Stimulated activated CD4-positive, alpha-beta T cell treated with anti-CD3 and anti-CD28 coated beads, Interleukin-1b, Interleukin-23, amount 100 ng/mL, for 1 hour (primary cell): Measurements from ENCODE around the gene CDKN2B-AS1.
A peak's percentile ranks its signal among the peaks of the same experiment; 100 is the strongest.
"Not testable (repeated sequence)": the region's sequence is repeated elsewhere in the genome, so short reads cannot be mapped to it uniquely, and the experiment has no call there.

Experiments
- DNase-seq, 2 donors: peaks; one replicate each; pipeline ENCODE4 v3.0.0-alpha.2; 2020; ENCODE audit warnings: low read depth in 2 of 2

CDKN2B-AS1 gene

DNA sequence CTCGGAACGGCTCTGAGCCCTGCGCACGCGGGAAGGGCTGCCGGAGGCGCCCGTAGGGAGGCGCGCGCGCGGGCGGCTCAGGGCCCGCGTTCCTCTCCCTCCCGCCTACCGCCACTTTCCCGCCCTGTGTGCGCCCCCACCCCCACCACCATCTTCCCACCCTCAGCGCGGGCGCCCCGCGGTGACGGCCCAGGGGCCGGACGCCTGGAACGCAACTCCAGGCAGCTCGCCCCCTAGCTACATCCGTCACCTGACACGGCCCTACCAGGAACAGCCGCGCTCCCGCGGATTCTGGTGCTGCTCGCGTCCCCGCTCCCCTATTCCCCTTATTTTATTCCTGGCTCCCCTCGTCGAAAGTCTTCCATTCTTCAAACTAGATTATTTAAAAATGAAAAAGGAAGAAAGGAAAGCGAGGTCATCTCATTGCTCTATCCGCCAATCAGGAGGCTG is at the start of gene CDKN2B-AS1:
Gene CDKN2B-AS1 (plus strand): TSS at position 236 of the 450 bp plus-strand sequence.
- no peak for DNase-seq

- no peak for DNase-seq
Measured at GRCh38 chr9:21945606-21946005, 49.0 kb upstream of the CDKN2B-AS1 start.

GRCh38 chr9:21958833-21959232 is 35.8 kb upstream of the CDKN2B-AS1 start:
- no peak for DNase-seq

GRCh38 chr9:21959268-21959667 is 35.3 kb upstream of the CDKN2B-AS1 start:
- not testable (repeated sequence) for DNase-seq

GRCh38 chr9:21961569-21961968 is 33.0 kb upstream of the CDKN2B-AS1 start:
- no peak for DNase-seq

DNA sequence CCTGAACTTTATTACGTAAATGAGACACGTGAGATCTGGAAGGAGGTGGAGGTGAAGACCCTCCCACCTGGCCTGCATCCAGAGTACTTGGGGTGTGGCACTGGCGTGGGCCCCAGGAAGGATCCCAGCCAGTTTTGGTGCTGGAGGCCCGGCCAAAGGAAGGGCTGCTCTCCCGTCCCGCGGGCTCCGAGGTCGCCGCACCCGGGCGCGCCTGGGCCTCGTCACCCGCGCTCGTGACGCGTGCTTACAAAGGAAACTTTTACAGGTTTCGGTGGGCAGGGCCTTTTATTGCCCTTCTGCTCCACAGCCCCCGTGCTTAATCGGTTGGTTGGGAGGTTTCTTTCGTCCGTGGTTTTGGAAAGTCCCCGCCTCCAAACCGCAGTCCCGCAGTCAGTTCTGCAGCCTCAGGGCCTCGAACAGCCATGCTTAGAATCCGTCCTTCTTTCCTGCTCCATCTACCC is 29.6 kb upstream of the CDKN2B-AS1 start:
- peak in 1 of 2 donors; percentile 6 for DNase-seq

DNA sequence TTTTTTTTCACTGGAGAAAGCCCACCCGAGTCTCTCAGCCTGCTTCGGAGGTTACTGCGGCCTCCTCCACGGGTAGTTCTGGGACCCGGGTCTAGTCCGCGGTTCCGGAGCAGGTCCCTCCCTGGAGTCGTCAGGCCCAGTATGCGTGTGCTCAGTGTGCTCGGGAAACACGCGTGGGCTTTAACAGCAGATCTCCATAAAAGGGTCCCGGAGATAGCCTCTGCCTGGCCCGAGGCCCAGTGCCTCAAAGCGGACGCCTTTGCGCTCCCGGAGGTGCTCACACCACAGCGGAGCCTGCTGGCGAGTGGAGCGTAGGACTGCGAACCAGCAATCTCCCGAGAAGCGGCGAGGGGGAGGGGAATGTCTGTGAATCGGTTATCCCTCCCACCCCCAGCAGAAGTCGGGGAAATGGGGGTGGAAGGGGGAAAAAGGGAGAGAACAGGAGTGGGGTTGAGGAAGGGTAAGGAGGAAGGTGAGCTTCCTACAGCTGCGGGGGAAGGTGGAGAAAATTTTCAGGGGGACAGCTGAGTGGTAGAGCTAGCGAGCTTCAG is 29.1 kb upstream of the CDKN2B-AS1 start:
- no peak for DNase-seq

GRCh38 chr9:21966140-21966851 is 28.3 kb upstream of the CDKN2B-AS1 start:
- DNase-seq: no peak

- no peak for DNase-seq
Measured at GRCh38 chr9:21967169-21967568, 27.4 kb upstream of the CDKN2B-AS1 start.

DNA sequence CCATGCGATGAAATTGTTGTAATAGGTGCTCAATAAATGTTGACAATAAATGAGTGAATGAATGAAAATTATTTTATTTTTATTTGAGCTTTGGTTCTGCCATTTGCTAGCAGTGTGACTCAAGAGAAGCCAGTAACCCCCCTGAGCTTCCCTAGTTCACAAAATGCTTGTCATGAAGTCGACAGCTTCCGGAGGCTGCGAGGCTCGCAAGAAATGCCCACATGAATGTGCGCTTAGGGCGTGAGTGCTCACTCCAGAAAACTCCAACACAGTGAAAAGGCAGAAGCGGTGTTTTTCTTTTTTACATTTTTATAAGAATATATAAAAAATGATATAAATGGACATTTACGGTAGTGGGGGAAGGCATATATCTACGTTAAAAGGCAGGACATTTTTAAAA is 26.9 kb upstream of the CDKN2B-AS1 start:
- no peak for DNase-seq

DNA sequence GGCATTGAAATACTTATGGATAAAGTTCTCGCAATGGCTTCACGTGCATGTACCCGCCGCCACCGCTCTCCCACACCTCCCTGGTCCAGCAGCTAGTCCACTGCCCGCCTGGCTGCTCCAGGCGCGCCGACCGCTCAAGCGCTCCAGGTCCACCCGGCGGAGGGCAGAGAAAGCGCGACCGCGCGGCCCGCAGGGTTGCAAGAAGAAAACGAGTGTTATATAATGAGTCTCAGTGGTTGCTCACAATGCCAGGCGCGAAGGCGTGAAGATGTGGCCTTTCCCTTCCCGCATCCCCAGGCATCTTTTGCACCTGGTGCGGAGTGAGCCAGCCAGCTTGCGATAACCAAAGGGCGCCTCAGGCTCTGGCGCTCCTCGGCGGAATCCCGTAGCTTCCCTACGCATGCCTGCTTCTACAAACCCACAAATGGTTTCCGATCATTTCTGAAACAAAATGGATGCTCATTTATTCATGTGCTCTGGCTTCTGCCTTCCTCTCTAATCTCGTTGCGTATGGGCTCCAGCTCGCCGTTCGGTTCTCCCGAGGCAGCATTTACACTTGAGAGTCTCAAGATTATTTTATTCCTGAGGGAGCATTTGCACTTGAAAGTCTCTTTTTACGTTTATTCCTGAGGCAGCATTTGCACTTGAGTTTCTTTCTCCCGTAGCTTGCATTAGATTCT is 26.1 kb upstream of the CDKN2B-AS1 start:
- DNase-seq: no peak

DNA sequence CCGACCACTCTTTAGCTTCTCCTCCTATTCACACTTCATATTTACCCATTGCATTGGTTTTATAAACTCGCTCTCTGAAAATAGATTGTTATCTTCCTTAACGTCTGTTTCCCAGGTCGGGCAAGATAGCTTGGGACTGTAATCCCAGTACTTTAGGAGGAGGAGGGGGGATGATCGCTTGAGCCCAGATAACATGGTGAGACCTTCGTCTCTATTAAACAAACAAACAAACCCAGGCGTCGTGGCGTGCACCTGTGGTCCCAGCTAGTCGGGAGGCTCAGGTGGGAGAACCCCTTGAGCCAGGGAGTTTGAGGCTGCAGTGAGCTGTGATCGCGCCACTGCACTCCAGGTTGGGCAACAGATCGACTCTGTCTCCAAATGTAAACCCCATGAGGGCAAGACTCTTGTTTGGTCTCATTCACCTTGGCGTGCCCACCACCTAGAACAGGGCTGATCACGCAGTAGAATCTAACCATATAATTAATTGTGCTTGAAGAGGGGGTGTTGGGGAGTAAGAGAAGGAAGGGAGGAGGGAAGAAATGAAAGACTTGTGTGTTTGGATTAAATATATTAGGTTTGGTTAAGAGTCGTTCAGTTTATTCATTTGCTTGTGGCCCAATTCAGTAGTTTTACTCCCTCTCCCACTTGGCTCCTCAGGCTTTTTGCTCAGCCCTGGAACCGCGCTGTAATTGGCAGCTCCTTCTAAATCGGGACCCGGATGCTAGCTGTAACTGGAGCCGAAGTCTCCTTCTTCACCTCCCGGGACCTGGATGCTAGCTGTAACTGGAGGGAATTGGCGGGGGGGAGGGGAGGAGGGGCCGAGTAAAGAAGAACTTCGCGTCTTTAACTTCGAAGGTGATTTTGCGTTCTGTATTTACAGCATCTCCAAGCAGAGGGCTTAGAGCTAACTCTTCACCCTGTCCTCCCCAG is 25.3 kb upstream of the CDKN2B-AS1 start:
- DNase-seq: no peak

DNA sequence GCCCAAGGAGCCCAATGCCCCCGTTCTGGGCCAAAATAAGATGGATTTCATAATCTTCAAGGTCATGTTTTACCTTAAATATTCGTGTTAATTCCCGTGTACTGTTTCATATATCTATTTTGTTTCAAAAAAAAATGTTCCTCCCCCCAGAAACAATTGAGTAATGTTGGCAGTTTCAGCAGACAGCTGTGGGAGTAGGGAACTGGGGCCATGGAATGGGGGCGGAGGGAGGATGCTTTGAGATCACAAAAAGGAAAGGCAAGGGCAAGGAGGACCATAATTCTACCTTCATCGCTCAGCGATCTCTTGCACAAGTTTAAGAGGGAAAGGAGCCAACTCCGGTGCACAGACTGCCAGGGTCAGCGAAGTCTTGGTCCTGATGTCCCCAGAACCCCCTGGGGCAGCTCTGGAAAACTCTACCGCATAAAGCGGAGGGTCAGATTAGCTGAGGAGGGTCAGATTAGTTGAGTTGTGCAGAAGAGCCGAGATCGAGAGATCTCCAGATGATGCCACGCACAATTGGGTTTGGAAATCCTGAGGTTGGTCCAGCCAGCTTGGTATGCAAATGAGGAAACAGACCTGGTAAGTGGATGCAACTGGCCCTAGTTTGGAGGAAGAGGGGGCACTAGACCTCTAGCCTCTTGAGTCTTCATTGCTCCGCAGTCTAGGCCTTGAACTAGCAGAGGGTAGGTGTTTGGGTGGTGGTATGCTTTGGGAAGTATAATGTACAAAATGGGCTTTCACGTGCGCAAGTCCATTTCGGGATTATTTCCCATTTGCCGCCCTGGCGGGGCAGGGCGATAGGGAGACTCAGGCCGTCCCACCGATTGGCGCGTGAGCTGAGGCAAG is 24.4 kb upstream of the CDKN2B-AS1 start:
- DNase-seq: no peak

DNA sequence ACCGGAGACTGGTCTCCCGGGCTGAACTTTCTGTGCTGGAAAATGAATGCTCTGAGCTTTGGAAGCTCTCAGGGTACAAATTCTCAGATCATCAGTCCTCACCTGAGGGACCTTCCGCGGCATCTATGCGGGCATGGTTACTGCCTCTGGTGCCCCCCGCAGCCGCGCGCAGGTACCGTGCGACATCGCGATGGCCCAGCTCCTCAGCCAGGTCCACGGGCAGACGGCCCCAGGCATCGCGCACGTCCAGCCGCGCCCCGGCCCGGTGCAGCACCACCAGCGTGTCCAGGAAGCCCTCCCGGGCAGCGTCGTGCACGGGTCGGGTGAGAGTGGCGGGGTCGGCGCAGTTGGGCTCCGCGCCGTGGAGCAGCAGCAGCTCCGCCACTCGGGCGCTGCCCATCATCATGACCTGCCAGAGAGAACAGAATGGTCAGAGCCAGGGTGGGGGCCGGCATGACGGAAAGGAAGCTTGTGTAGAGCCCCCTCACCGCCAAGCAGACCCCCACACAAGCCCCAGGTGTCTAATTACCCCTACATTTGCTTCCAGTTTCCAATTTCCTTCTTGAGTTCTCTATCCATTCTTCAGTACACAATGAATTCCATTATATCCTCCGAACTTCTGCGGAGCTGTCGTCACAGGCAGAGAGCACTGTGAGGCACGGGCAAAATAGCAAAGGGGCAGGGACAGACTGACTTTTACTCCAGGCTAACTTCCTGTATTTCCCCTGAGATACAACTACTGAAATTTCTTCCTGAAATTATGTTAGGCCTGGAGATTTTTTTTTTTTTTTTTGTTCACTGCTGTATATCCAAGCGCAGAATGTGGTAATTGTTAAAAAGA is 23.6 kb upstream of the CDKN2B-AS1 start:
- DNase-seq: no peak

DNA sequence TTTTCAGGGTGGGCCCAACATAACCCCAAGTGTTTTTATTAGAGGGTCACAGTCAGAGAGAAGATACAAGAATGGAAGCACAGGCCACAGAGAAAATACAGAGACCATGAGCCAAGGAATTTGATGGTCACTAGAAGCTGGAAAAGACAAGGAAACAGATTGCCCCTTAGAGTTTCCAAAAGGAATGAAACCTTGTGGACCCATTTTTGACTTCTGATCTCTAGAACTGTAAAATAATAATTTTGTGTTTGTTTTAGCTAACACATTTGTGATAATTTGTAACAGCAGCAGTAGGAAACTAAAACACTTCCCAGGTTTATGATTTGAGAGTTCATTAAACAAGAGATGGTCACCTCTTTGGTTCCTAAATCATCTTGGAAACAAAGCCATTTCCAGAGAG is 22.2 kb upstream of the CDKN2B-AS1 start:
- no peak for DNase-seq

DNA sequence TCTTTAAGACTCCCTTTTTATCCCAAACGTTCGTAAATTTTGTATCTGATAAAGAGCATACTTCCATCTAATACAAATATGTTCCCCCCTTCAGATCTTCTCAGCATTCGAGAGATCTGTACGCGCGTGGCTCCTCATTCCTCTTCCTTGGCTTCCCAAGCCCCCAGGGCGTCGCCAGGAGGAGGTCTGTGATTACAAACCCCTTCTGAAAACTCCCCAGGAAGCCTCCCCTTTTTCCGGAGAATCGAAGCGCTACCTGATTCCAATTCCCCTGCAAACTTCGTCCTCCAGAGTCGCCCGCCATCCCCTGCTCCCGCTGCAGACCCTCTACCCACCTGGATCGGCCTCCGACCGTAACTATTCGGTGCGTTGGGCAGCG is 20.3 kb upstream of the CDKN2B-AS1 start:
- DNase-seq: no peak

DNA sequence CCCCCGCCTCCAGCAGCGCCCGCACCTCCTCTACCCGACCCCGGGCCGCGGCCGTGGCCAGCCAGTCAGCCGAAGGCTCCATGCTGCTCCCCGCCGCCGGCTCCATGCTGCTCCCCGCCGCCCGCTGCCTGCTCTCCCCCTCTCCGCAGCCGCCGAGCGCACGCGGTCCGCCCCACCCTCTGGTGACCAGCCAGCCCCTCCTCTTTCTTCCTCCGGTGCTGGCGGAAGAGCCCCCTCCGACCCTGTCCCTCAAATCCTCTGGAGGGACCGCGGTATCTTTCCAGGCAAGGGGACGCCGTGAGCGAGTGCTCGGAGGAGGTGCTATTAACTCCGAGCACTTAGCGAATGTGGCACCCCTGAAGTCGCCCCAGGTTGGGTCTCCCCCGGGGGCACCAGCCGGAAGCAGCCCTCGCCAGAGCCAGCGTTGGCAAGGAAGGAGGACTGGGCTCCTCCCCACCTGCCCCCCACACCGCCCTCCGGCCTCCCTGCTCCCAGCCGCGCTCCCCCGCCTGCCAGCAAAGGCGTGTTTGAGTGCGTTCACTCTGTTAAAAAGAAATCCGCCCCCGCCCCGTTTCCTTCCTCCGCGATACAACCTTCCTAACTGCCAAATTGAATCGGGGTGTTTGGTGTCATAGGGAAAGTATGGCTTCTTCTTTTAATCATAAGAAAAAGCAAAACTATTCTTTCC is 19.7 kb upstream of the CDKN2B-AS1 start:
- DNase-seq: no peak

DNA sequence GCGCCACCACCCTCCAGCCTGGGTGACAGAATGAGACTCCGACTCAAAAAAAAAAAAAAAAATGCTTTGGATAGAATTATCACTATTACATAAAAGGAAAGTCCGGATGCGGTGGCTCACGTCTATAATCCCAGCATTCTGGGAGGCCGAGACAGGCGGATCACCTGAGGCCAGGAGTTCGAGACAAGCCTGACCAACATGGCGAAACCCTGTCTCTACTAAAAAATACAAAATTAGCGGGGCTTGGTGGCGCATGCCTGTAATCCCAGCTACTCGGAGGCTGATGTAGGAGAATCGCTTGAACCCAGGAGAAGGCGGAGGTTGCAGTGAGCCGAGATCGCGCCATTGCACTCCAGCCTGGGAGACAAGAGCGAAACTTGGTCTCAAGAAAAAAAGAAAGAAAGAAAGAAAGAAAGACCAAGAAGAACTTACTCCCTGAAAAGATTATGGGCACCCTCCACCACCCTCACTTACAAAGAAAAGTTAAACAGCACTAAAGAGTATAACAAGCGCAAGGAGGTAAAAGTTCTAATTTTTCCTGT is 18.2 kb upstream of the CDKN2B-AS1 start:
- DNase-seq: no peak

DNA sequence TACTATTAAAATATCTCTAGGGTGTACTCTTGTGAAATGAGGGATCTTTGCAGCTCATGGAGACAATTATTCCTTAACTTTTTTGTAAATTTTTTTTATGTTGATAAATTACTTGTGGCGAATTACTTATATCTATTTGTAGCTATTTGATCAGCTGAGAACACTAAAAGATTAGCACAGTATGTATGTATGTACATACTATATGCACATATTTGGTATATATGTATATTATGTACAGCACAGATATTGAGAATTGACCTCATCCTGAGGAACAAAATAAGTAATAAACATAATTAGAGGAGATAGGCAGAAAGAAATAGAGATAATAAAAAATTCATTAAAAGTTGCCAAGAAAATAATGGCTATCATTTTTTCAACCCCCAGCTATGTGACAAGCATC is 12.2 kb upstream of the CDKN2B-AS1 start:
- DNase-seq: no peak
